ENCODE results near the gene RFWD3. TPM values are rescaled to one million over a fixed set of nuclear protein-coding genes. Genes with fewer than 3 reads are reported as not detected.

The RFWD3 gene
- total RNA-seq, 1 experiment from 2014 or later, result 138 TPM

GRCh38 chr16:74691093-74691855 lies 24.6 kb upstream of the RFWD3 start:
- no peaks in the 10 kb centered on the region for H3K9me3 ChIP-seq (ENCODE audit: low read depth, low read length, poor library complexity, severe bottlenecking)
- TF ChIP-seq CTCF (conservative IDR thresholded peaks at IDR 0.05; ENCODE audit: low read depth, low read length), result no peak
- no peak for TF ChIP-seq EZH2 (IDR thresholded peaks at IDR 0.05; ENCODE audit: borderline replicate concordance, low read depth, low read length, poor library complexity, severe bottlenecking)
- no peak overlapping the region for H3K27ac ChIP-seq (ENCODE audit: low read depth, low read length, poor library complexity, severe bottlenecking)
- no peaks in the 10 kb centered on the region for H3K36me3 ChIP-seq (ENCODE audit: insufficient read depth, low read length, poor library complexity, severe bottlenecking)
- POLR2A ChIA-PET (ENCODE audit: low non-redundant PET), result no interaction called here
- no peak overlapping the region for H3K4me3 ChIP-seq (ENCODE audit: low read depth, low read length, poor library complexity, severe bottlenecking)
- no TSS peak for BruUV-seq (replicated peaks)
- H3K27me3 ChIP-seq (replicated peaks; ENCODE audit: insufficient read depth, low read depth, low read length, poor library complexity), result no peaks in the 10 kb centered on the region
- no peaks in the 10 kb centered on the region for H3K4me1 ChIP-seq (ENCODE audit: insufficient read depth, low read length, poor library complexity, severe bottlenecking)
- DNase-seq (ENCODE audit: low spot score), result no peak
- intact Hi-C loops (cut with micrococcal nuclease; ENCODE audit: unreplicated experiment), result no loop called here
- CTCF ChIA-PET, result no interaction called here

- ChIA-PET POLR2A (ENCODE audit: low non-redundant PET) (no interaction called here), CTCF (no interaction called here)
- no peaks in the 10 kb centered on the region for H3K9me3 ChIP-seq (ENCODE audit: low read depth, low read length, poor library complexity, severe bottlenecking)
- DNase-seq (ENCODE audit: low spot score), result no peak
- intact Hi-C loops (cut with micrococcal nuclease; ENCODE audit: unreplicated experiment), result no loop called here
- H3K4me3 ChIP-seq (ENCODE audit: low read depth, low read length, poor library complexity, severe bottlenecking), result no peak overlapping the region
- TF ChIP-seq CTCF (conservative IDR thresholded peaks at IDR 0.05; ENCODE audit: low read depth, low read length) (no peak), EZH2 (IDR thresholded peaks at IDR 0.05; ENCODE audit: borderline replicate concordance, low read depth, low read length, poor library complexity, severe bottlenecking) (no peak)
- H3K27me3 ChIP-seq (replicated peaks; ENCODE audit: insufficient read depth, low read depth, low read length, poor library complexity), result no peaks in the 10 kb centered on the region
- no peaks in the 10 kb centered on the region for H3K36me3 ChIP-seq (ENCODE audit: insufficient read depth, low read length, poor library complexity, severe bottlenecking)
- H3K4me1 ChIP-seq (ENCODE audit: insufficient read depth, low read length, poor library complexity, severe bottlenecking), result no peaks in the 10 kb centered on the region
- BruUV-seq (replicated peaks), result no TSS peak
- H3K27ac ChIP-seq (ENCODE audit: low read depth, low read length, poor library complexity, severe bottlenecking), result no peak overlapping the region
Measured at GRCh38 chr16:74682556-74682955, 15.9 kb upstream of the RFWD3 start.

- ChIA-PET CTCF (no interaction called here), POLR2A (ENCODE audit: low non-redundant PET) (interaction anchor here (0.6 kb wide), 1 partner anchor 40 kb away, joined by 3 read pairs; no protein-coding TSS in a partner anchor)
- no peaks in the 10 kb centered on the region for H3K9me3 ChIP-seq (ENCODE audit: low read depth, low read length, poor library complexity, severe bottlenecking)
- H3K27me3 ChIP-seq (replicated peaks; ENCODE audit: insufficient read depth, low read depth, low read length, poor library complexity), result no peaks in the 10 kb centered on the region
- intact Hi-C loops (cut with micrococcal nuclease; ENCODE audit: unreplicated experiment), result no loop called here
- BruUV-seq (replicated peaks), result no TSS peak
- no peak for DNase-seq (ENCODE audit: low spot score)
- H3K36me3 ChIP-seq (ENCODE audit: insufficient read depth, low read length, poor library complexity, severe bottlenecking), result no peaks in the 10 kb centered on the region
- no peaks in the 10 kb centered on the region for H3K4me1 ChIP-seq (ENCODE audit: insufficient read depth, low read length, poor library complexity, severe bottlenecking)
- TF ChIP-seq EZH2 (IDR thresholded peaks at IDR 0.05; ENCODE audit: borderline replicate concordance, low read depth, low read length, poor library complexity, severe bottlenecking) (no peak), CTCF (conservative IDR thresholded peaks at IDR 0.05; ENCODE audit: low read depth, low read length) (no peak)
- no peak overlapping the region for H3K27ac ChIP-seq (ENCODE audit: low read depth, low read length, poor library complexity, severe bottlenecking)
- H3K4me3 ChIP-seq (ENCODE audit: low read depth, low read length, poor library complexity, severe bottlenecking), result no peak overlapping the region
Measured at GRCh38 chr16:74680681-74681080, 14.0 kb upstream of the RFWD3 start.

All from A673 (cell line).